HTERT RPE-1 (cell line): ENCODE data around the gene MYO7B.

Experiments used
- in situ Hi-C: fragments of 300-500 bp; cut with MboI; formaldehyde crosslinking; loops from 4 replicates; pipeline ENCODE4 v1.14.3; 2020; ENCODE audit warnings: low sequenced_read_pairs

MYO7B gene

GRCh38 chr2:127586136-127586535 is 50.7 kb downstream of the MYO7B start:
- in situ Hi-C loops: no loop called here

- in situ Hi-C loops: no loop called here
Measured at GRCh38 chr2:127586746-127587295, 51.3 kb downstream of the MYO7B start.

- in situ Hi-C loops: no loop called here
Measured at GRCh38 chr2:127588241-127588640, 52.8 kb downstream of the MYO7B start.

GRCh38 chr2:127589358-127589757 is 53.9 kb downstream of the MYO7B start:
- in situ Hi-C loops: no loop called here

GRCh38 chr2:127589841-127590240 is 54.4 kb downstream of the MYO7B start:
- in situ Hi-C loops: no loop called here

- in situ Hi-C loops: no loop called here
Measured at GRCh38 chr2:127590386-127591190, 55.1 kb downstream of the MYO7B start.

- in situ Hi-C loops: no loop called here
Measured at GRCh38 chr2:127591221-127591923, 55.9 kb downstream of the MYO7B start.

- in situ Hi-C loops: no loop called here
Measured at GRCh38 chr2:127592761-127593227, 57.3 kb downstream of the MYO7B start.

GRCh38 chr2:127593228-127594115 is 58.0 kb downstream of the MYO7B start:
- in situ Hi-C loops: no loop called here

GRCh38 chr2:127594116-127594591 is 58.7 kb downstream of the MYO7B start:
- in situ Hi-C loops: no loop called here

- in situ Hi-C loops: no loop called here
Measured at GRCh38 chr2:127596311-127597045, 61.0 kb downstream of the MYO7B start.

GRCh38 chr2:127597046-127597983 is 61.8 kb downstream of the MYO7B start:
- in situ Hi-C loops: no loop called here

- in situ Hi-C loops: no loop called here
Measured at GRCh38 chr2:127597984-127598380, 62.5 kb downstream of the MYO7B start.

GRCh38 chr2:127598711-127599110 is 63.2 kb downstream of the MYO7B start:
- in situ Hi-C loops: no loop called here

- in situ Hi-C loops: no loop called here
Measured at GRCh38 chr2:127599211-127599610, 63.7 kb downstream of the MYO7B start.

GRCh38 chr2:127604986-127605385 is 69.5 kb downstream of the MYO7B start:
- in situ Hi-C loops: no loop called here

- in situ Hi-C loops: no loop called here
Measured at GRCh38 chr2:127605691-127606263, 70.3 kb downstream of the MYO7B start.

- in situ Hi-C loops: no loop called here
Measured at GRCh38 chr2:127606625-127607398, 71.3 kb downstream of the MYO7B start.
